K562 (cell line): ENCODE data around the gene PCDHGC4.

Experiments
- CHD2 ChIP-seq: IDR thresholded peaks from 2 replicates; pipeline ENCODE4 v1.6.1; 2011; ENCODE audit warnings: low read depth, low read length
- CTCF ChIP-seq, 3 experiments: IDR thresholded peaks in 2 of 3; conservative IDR thresholded peaks in 1 of 3; 2 replicates each; pipeline ENCODE4 v1.5.1; 2011 to 2012; ENCODE audit warnings: low read length in 3 of 3, mild to moderate bottlenecking in 3 of 3, control low read depth in 2 of 3, improper control_type of control experiment in 1 of 3, inconsistent platforms in 1 of 3, low read depth in 1 of 3, mixed read lengths in 1 of 3, moderate library complexity in 1 of 3; ENCODE audit not compliant: insufficient read depth in 2 of 3
- YY1 ChIP-seq, 3 experiments: IDR thresholded peaks; 2 replicates each; pipeline ENCODE4 v1.6.1; 2011; ENCODE audit warnings: low read length in 2 of 3, mild to moderate bottlenecking in 2 of 3, moderate library complexity in 2 of 3, borderline replicate concordance in 1 of 3, control low read depth in 1 of 3, low read depth in 1 of 3; ENCODE audit not compliant: insufficient read depth in 3 of 3, insufficient replicate concordance in 2 of 3, control insufficient read depth in 1 of 3, insufficient read length in 1 of 3; ENCODE audit errors: extremely low read depth in 1 of 3
- ZKSCAN1 ChIP-seq: fragments of 150-350 bp; IDR thresholded peaks from 2 replicates; pipeline ENCODE4 v1.6.1; 2016; ENCODE audit warnings: low read depth, low read length
- ZNF274 ChIP-seq: IDR thresholded peaks from 2 replicates; pipeline ENCODE4 v1.6.1; 2011; ENCODE audit warnings: low read depth, mild to moderate bottlenecking, low read length, moderate library complexity, borderline replicate concordance
- ZNF644 ChIP-seq: fragments of 200-800 bp; sonication (Bioruptor generic); IDR thresholded peaks from 2 replicates; pipeline ENCODE4 v1.6.1; 2016; ENCODE audit warnings: low read depth, missing genetic modification characterization, missing compliant biosample characterization

GRCh38 chr5:141512911-141513626 is 28.2 kb downstream of the PCDHGC4 start:
- TF ChIP-seq ZKSCAN1 = no peak
- no peak for TF ChIP-seq CTCF (IDR thresholded peaks at IDR 0.05 in 2 of 3, conservative IDR thresholded peaks at IDR 0.05 in 1 of 3; ENCODE audit: insufficient read depth in 2 of 3, low read depth in 1 of 3, low read length in 3 of 3)
- TF ChIP-seq ZNF644 (tag) = no peak
- TF ChIP-seq YY1 (IDR thresholded peaks at IDR 0.05; ENCODE audit: borderline replicate concordance in 1 of 3, control insufficient read depth in 1 of 3, extremely low read depth in 1 of 3, insufficient read depth in 3 of 3, insufficient read length in 1 of 3, insufficient replicate concordance in 2 of 3, low read depth in 1 of 3, low read length in 2 of 3) = no peak
- TF ChIP-seq CHD2 = no peak
- no peak for TF ChIP-seq ZNF274
